NCI-H1436 treated with DMSO at 0.1 percent for 48 hours (cell line): ENCODE measurements around the gene DPH5.

Experiments used
- DNase-seq: peaks from one replicate; lab custom pipeline; 2025; lab: John Stamatoyannopoulos, UW

DPH5 gene

GRCh38 chr1:100942304-100943046, 83.1 kb downstream of the DPH5 start:
- no peak for DNase-seq

- DNase-seq, result no peak
These were observed 83.9 kb downstream of the DPH5 start for GRCh38 chr1:100941580-100942216.

- DNase-seq, result no peak
These were observed 84.5 kb downstream of the DPH5 start for GRCh38 chr1:100941098-100941527.
